Muscle layer of duodenum (tissue), 2 donors: Measurements from ENCODE around the gene LGALS7B.
"Not testable (repeated sequence)": the region's sequence is repeated elsewhere in the genome, so short reads cannot be mapped to it uniquely, and the experiment has no call there.

ENCODE experiments used
- H3K27ac ChIP-seq: one replicate; pipeline ENCODE4 v1.7.0; 2013; ENCODE audit warnings: mild to moderate bottlenecking, low read length
- H3K27me3 ChIP-seq: one replicate; pipeline ENCODE4 v1.7.0; 2013; ENCODE audit warnings: low read depth, mild to moderate bottlenecking, control low read depth, low read length
- H3K36me3 ChIP-seq, 2 donors: one replicate each; pipeline ENCODE4 v1.7.0; 2013; ENCODE audit warnings: low read length in 2 of 2, control low read depth in 1 of 2, mild to moderate bottlenecking in 1 of 2; ENCODE audit not compliant: insufficient read depth in 2 of 2, control insufficient read depth in 1 of 2
- H3K4me1 ChIP-seq, 2 donors: one replicate each; pipeline ENCODE4 v1.7.0; 2013; ENCODE audit warnings: low read length in 2 of 2, mild to moderate bottlenecking in 2 of 2, control low read depth in 1 of 2, moderate library complexity in 1 of 2; ENCODE audit not compliant: insufficient read depth in 2 of 2, control insufficient read depth in 1 of 2
- H3K4me3 ChIP-seq, 2 donors: one replicate each; pipeline ENCODE4 v1.7.0; 2013; ENCODE audit warnings: low read length in 2 of 2, low read depth in 1 of 2, mild to moderate bottlenecking in 1 of 2
- H3K9me3 ChIP-seq, 2 donors: one replicate each; pipeline ENCODE4 v1.7.0; 2013; ENCODE audit warnings: low read length in 2 of 2, control low read depth in 1 of 2, mild to moderate bottlenecking in 1 of 2; ENCODE audit not compliant: control insufficient read depth in 1 of 2
- donor health status: healthy.

The LGALS7B gene

GRCh38 chr19:38813932-38814331 lies 24.9 kb downstream of the LGALS7B start:
- not testable (repeated sequence) for H3K4me1 ChIP-seq, H3K9me3 ChIP-seq, H3K27me3 ChIP-seq, H3K4me3 ChIP-seq
- H3K27ac ChIP-seq: peak overlapping the region; percentile 31
- peaks cover 12 to 33% of the 10 kb centered on the region in 2 donors for H3K36me3 ChIP-seq

DNA sequence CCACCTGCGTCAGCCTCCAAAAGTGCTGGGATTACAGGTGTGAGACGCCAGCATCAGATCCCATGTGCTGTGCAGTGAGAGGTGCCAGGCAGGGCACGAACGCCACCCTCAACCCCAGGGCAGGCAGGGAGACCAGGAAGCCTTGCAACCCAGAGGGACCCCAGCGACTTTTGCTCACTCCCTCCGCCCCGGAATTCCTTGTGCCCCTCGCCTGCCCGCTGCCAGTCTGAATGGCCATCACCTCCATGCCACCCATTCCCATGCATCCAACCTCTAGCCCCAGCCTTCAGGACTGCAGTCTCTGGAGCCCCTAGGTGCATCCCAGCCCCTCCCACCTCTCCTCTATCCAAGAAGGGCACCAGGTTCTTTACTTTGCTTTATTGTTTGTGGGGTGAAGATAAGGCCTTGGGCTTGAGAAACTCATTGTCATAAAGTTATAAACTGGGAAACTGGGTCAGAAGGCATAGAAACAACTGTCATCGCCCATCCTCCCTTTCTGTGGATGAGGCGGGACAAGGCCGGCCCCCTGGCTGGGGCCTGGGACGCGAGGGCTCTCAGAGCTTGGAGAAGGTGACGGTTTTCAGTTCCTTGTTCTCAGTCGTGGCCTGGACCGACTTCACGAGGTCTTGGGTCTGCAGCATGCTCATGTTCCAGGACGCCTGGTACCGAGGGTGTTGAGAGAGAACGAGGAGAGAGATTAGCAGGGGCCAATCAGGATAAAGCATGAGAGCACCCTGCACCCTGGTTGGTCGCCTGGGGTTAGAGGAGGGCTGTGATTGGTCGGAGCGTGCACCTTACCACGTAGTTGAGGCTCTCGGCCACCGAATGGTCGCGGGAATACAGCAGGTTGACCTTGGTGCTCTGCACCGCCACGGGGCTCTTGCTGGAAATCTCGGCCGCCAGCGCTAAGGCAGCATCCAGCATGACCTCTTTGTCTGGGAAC lies 26.3 kb downstream of the LGALS7B start:
- Histone ChIP-seq H3K27ac (no peak overlapping the region), H3K4me3 (no peak overlapping the region), H3K36me3 (peaks cover 12 to 38% of the 10 kb centered on the region in 2 donors), H3K9me3 (no peaks in the 10 kb centered on the region), H3K4me1 (no peaks in the 10 kb centered on the region), H3K27me3 (no peaks in the 10 kb centered on the region)

DNA sequence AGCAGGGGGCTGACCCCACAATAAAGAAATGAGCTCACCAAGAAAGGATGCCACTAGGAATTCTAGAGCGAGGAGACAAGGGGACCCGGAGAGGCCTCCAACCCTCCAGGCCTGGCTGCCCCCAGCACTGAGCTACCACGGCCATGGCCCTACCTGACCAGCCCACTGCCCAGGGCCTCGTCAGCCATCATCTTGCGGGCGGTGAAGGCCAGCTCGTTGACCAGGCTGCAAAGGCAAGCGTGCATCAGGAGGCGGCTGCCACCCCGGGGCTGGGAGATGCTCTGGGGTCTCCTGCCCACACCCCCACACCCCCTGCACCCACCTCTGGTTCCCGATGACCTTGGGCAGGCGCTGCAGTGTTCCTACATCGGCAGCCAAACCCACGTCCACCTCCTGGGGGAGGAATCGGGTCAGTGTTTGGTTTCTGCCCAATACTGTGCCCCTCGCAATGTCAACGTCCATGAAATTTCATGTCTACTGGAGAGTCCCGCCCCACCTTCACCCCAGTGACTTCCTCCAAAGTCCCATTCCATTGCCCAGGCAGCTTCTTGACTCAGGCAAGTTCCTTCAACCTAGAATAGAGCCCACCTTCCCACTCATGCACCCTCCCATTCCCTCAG lies 27.2 kb downstream of the LGALS7B start:
- Histone ChIP-seq H3K36me3 (peaks cover 12 to 44% of the 10 kb centered on the region in 2 donors), H3K4me3 (no peak overlapping the region), H3K27ac (no peak overlapping the region), H3K4me1 (no peaks in the 10 kb centered on the region), H3K27me3 (no peaks in the 10 kb centered on the region), H3K9me3 (no peaks in the 10 kb centered on the region)

DNA sequence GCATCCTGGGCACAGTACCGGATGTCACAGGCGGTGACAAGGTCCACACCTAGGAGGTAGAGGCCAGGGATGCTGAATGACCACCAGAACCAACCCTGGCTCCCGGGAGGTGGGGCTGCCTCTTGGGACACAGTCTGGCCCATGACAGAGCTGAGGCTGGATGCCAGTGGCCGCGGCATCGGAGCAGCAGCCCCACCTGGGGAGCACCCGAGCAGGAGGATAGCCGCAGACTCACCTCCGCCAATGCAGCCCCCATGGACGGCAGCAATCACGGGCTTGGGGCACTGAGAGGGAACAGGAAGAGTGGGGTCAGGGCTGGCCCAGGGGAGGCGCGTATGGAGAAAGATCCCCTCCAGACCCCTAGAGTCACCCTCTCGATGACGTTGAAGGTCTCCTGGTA lies 28.1 kb downstream of the LGALS7B start:
- H3K4me3 ChIP-seq: no peak overlapping the region
- H3K27me3 ChIP-seq: no peaks in the 10 kb centered on the region
- no peak overlapping the region for H3K27ac ChIP-seq
- no peaks in the 10 kb centered on the region for H3K4me1 ChIP-seq
- H3K36me3 ChIP-seq: peaks cover 12 to 51% of the 10 kb centered on the region in 2 donors
- H3K9me3 ChIP-seq: no peaks in the 10 kb centered on the region

DNA sequence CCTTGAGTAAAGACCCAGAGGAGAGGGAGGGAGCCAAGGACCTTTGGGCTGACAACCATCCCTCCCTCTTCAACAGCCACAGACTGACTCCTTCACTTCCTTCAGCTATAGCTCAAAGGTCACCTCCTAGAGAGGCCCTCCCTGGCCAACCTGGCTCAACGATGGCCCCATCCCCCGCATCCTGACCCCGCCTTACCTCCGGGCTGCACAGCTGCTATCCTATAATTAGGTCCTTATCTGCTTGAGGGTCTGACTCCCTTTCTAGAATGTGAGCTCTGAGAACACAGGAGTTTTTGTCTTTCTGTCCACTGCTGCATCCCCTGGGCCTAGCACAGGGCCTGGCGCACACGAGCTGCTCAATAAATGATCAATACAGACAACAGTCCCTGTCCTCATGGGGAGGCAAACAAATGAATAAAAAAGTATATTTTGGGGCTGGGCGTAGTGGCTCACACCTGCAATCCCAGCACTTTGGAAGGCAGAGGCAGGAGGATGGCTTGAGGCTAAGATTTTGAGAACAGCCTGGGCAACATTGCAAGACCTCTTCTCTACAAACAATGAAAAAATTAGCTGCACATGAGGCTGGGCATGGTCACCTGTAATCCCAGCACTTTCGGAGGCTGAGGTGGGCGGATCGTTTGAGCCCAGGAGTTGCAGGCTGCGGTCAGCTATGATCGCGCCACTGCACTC lies 30.4 kb downstream of the LGALS7B start:
- H3K27me3 ChIP-seq: no peaks in the 10 kb centered on the region
- H3K9me3 ChIP-seq: no peaks in the 10 kb centered on the region
- H3K36me3 ChIP-seq: peaks cover 12 to 58% of the 10 kb centered on the region in 2 donors
- no peak overlapping the region for H3K27ac ChIP-seq
- no peak overlapping the region for H3K4me3 ChIP-seq
- no peaks in the 10 kb centered on the region for H3K4me1 ChIP-seq

- H3K27ac ChIP-seq, H3K27me3 ChIP-seq, H3K9me3 ChIP-seq, H3K4me3 ChIP-seq, H3K4me1 ChIP-seq: not testable (repeated sequence)
- H3K36me3 ChIP-seq: peaks cover 12 to 43% of the 10 kb centered on the region in 2 donors
Observed at GRCh38 chr19:38821230-38821825, 32.3 kb downstream of the LGALS7B start.

GRCh38 chr19:38825936-38826335 lies 36.9 kb downstream of the LGALS7B start:
- H3K4me3 ChIP-seq, H3K9me3 ChIP-seq, H3K27me3 ChIP-seq, H3K27ac ChIP-seq: not testable (repeated sequence)
- Histone ChIP-seq H3K4me1 (peaks cover 0 to 20% of the 10 kb centered on the region in 2 donors), H3K36me3 (peaks cover 0 to 45% of the 10 kb centered on the region in 2 donors)

DNA sequence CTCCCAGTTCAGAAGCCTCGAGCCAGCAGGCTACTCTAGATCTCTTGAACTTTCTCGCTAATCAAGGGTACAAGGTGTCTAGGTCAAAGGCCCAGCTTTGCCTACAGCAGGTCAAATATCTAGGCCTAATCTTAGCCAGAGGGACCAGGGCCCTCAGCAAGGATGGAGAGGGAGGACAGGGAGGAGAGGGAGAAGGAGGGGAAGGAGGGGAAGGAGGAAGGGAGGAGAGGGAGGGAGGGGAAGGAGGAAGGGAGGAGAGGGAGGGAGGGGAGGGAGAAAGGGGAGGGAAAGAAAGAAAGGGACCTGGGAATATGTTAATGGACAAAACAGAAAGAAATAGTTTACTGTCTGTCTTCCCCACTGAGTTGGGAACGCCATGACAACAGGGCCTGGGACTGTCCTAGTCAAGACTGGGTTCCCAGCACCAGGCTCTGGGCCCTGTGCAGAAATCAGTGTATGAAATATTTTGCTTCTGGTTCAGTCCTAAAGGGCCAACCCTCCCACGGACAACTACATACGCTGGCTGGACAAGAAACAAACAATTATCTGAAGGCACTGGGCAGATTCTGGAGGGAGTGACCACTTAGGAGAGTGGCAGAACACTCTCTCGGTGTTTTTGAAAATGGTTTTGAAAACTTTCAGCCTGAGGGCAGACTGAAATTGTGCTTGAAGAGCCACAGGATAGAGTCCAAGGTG lies 38.0 kb downstream of the LGALS7B start:
- peaks cover 0 to 40% of the 10 kb centered on the region in 2 donors for H3K36me3 ChIP-seq
- H3K27ac ChIP-seq: no peak overlapping the region

GRCh38 chr19:38829203-38829602 lies 40.2 kb downstream of the LGALS7B start:
- H3K36me3 ChIP-seq: peaks cover 0 to 33% of the 10 kb centered on the region in 2 donors
- H3K9me3 ChIP-seq, H3K4me3 ChIP-seq, H3K27ac ChIP-seq, H3K27me3 ChIP-seq: not testable (repeated sequence)
- H3K4me1 ChIP-seq: peaks cover 0 to 29% of the 10 kb centered on the region in 2 donors

More for the DNA sequence above, 38.0 kb downstream of the LGALS7B start:
- peaks cover 0 to 22% of the 10 kb centered on the region in 2 donors for H3K4me1 ChIP-seq
- H3K27me3 ChIP-seq: no peaks in the 10 kb centered on the region
- H3K4me3 ChIP-seq: no peak overlapping the region
- no peaks in the 10 kb centered on the region for H3K9me3 ChIP-seq

- peaks cover 0 to 29% of the 10 kb centered on the region in 2 donors for H3K4me1 ChIP-seq
- H3K27me3 ChIP-seq: no peaks in the 10 kb centered on the region
- H3K36me3 ChIP-seq: peaks cover 0 to 33% of the 10 kb centered on the region in 2 donors
- H3K4me3 ChIP-seq: peak overlapping the region in 1 of 2 donors; percentile 93
- no peak overlapping the region for H3K27ac ChIP-seq
- no peaks in the 10 kb centered on the region for H3K9me3 ChIP-seq
Observed at GRCh38 chr19:38830039-38830733, 41.2 kb downstream of the LGALS7B start.
